ENCODE results near the gene HOXA6. TPM values are rescaled to one million over a fixed set of nuclear protein-coding genes. Genes with fewer than 3 reads are reported as not detected.

The HOXA6 gene
- total and polyA plus RNA-seq, 9 donors: 4.2 to 10.5 (median 5.6) TPM

DNA sequence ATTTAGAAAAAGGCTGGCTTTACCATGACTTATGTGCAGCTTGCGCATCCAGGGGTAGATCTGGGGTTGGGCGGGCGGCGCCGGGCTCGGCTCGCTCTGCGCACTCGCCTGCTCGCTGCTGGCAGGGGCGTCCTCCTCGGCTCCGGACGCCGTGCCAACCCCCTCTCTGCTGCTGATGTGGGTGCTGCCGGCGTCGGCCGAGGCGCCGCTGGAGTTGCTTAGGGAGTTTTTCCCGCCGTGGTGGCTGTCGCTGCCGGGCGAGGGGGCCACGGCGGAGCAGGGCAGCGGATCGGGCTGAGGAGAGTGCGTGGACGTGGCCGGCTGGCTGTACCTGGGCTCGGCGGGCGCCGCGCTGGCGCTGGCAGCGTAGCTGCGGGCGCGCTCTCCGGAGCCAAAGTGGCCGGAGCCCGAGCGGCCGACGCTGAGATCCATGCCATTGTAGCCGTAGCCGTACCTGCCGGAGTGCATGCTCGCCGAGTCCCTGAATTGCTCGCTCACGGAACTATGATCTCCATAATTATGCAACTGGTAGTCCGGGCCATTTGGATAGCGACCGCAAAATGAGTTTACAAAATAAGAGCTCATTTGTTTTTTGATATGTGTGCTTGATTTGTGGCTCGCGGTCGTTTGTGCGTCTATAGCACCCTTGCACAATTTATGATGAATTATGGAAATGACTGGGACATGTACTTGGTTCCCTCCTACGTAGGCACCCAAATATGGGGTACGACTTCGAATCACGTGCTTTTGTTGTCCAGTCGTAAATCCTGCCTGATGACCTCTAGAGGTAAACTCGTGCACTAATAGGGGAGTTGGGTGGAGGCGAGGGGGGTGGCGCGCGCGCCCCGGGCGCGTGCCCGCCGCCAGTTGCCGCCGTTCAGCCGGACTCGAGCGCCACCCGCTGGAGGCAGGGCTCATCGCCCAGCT, 4.3 kb downstream of the HOXA6 start, which contains the start of gene HOXA5:
Gene HOXA5 (minus strand): TSS at position 659 of the 927 bp plus-strand sequence. CDS start 74 bp downstream, at position 585.
- H3K4me3 ChIP-seq (ENCODE audit: low read length): peak within 1 kb of the TSS; percentile 54
- WGBS (ENCODE audit: insufficient coverage): 37% methylated on average over 78 of the region's 86 CpGs
- peaks cover 36% of the 10 kb centered on the region for H3K27me3 ChIP-seq (ENCODE audit: control insufficient read depth, insufficient read depth, low read length)
- peaks cover 40% of the 10 kb centered on the region for H3K36me3 ChIP-seq (ENCODE audit: control insufficient read depth, insufficient read depth, low read length)
- DNase-seq: peak; percentile 88
- H3K4me1 ChIP-seq (ENCODE audit: control insufficient read depth, insufficient read depth, low read length): peaks cover 58% of the 10 kb centered on the region
- no peaks in the 10 kb centered on the region for H3K9me3 ChIP-seq (replicated peaks; ENCODE audit: control insufficient read depth, low read depth, low read length)
- H3K27ac ChIP-seq (ENCODE audit: low read length): peak within 1 kb of the TSS; percentile 84

DNA sequence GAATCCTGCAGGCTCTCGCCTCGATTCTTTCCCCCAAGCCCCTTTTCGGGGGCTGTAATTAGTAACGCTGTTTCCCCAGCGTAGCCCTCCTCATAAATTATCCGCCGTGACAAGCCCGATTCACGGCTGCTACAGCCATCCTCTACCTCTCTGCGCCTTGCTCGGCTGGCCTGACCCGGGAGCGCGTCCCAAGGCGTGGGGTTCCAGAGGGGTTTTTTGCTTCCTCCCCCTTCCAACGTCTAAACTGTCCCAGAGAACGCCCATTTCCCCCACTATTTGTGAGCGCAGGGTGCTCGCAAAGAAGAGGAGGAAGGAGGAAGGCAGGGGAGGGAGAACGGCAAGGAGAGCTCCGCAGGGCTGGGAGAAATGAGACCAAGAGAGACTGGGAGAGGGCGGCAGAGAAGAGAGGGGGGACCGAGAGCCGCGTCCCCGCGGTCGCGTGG, 5.0 kb downstream of the HOXA6 start:
- H3K36me3 ChIP-seq (ENCODE audit: control insufficient read depth, insufficient read depth, low read length): peaks cover 40% of the 10 kb centered on the region
- peak overlapping the region; percentile 54 for H3K4me3 ChIP-seq (ENCODE audit: low read length)
- WGBS (ENCODE audit: insufficient coverage): 67% methylated on average over 20 of the region's 29 CpGs
- H3K9me3 ChIP-seq (replicated peaks; ENCODE audit: control insufficient read depth, low read depth, low read length): no peaks in the 10 kb centered on the region
- H3K27me3 ChIP-seq (ENCODE audit: control insufficient read depth, insufficient read depth, low read length): peaks cover 32% of the 10 kb centered on the region
- H3K27ac ChIP-seq (ENCODE audit: low read length): peak overlapping the region; percentile 84
- no peak for DNase-seq
- H3K4me1 ChIP-seq (ENCODE audit: control insufficient read depth, insufficient read depth, low read length): peaks cover 52% of the 10 kb centered on the region

DNA sequence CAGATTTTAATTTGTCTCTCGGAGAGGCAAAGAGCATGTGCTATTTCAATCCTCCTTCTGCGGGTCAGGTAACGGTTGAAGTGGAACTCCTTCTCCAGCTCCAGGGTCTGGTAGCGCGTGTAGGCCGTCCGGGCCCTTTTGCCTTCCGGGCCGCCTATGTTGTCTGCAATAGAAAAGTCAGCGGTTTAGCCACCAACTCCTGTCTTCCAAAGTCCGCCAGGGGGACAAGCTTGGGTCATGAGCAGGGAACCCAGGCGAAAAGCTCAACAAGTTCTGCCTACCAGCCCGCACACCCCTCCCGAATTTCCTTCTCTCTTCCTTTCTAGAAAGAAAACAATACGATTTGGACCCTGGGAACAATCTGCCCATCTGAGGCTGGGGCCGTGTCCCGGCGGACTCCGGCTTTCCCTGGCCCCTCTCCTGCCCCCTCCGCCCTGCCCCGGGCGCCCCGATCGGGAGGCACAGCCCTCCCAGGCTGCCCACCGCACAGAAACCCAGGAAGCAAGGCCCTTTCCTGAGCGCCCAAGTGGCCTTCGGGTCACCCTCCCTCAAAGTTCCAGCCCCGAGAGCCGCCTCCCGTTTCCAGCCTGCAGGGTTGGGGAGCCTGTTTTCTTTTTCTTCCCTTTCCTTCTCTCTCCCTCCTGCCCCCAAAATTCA, 5.5 kb downstream of the HOXA6 start:
- peaks cover 27% of the 10 kb centered on the region for H3K27me3 ChIP-seq (ENCODE audit: control insufficient read depth, insufficient read depth, low read length)
- H3K36me3 ChIP-seq (ENCODE audit: control insufficient read depth, insufficient read depth, low read length): peaks cover 40% of the 10 kb centered on the region
- peaks cover 47% of the 10 kb centered on the region for H3K4me1 ChIP-seq (ENCODE audit: control insufficient read depth, insufficient read depth, low read length)
- WGBS (ENCODE audit: insufficient coverage): 67% methylated on average over 28 of the region's 30 CpGs
- peak overlapping the region; percentile 84 for H3K27ac ChIP-seq (ENCODE audit: low read length)
- H3K9me3 ChIP-seq (replicated peaks; ENCODE audit: control insufficient read depth, low read depth, low read length): no peaks in the 10 kb centered on the region
- H3K4me3 ChIP-seq (ENCODE audit: low read length): peak overlapping the region; percentile 54
- DNase-seq: no peak

DNA sequence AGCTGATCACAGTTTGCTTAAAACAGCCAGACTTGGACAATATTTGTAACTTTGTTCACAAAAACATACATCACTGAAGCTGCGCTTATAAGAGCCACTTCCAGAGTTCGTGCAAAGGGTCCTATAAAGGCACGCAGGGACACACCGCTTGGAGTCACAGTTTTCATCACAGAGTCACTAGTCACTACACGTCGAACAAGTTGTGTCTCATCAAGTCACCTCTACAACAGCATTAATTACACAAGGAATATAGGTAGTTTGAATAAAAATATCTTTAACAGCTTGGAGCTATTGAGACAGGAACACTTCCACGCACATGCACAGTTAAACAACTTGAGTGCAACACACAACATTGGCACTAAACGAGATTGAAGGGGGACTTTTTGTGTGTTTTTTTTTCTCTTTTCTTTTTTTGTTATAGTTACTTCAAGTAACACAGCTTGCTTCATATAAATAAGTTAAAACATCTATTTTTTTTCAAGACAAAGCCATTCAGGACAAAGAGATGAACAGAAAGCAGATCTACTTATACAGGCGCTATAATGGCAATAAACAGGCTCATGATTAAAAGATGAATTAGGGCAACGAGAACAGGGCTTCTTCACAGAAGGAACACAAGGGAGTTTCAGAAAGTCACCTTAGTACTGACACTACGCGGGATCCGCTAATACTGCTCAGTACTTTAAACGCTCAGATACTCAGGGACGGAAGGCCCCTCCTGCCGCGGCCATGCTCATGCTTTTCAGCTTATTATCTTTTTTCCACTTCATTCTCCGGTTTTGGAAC, 6.2 kb downstream of the HOXA6 start:
- no peak for DNase-seq
- Histone ChIP-seq H3K36me3 (ENCODE audit: control insufficient read depth, insufficient read depth, low read length) (peaks cover 35% of the 10 kb centered on the region), H3K4me1 (ENCODE audit: control insufficient read depth, insufficient read depth, low read length) (peaks cover 47% of the 10 kb centered on the region), H3K9me3 (replicated peaks; ENCODE audit: control insufficient read depth, low read depth, low read length) (no peaks in the 10 kb centered on the region), H3K4me3 (ENCODE audit: low read length) (peak overlapping the region; percentile 54), H3K27ac (ENCODE audit: low read length) (peak overlapping the region; percentile 84), H3K27me3 (ENCODE audit: control insufficient read depth, insufficient read depth, low read length) (peaks cover 25% of the 10 kb centered on the region)
- WGBS (ENCODE audit: insufficient coverage): 79% methylated on average over 9 of the region's 18 CpGs

DNA sequence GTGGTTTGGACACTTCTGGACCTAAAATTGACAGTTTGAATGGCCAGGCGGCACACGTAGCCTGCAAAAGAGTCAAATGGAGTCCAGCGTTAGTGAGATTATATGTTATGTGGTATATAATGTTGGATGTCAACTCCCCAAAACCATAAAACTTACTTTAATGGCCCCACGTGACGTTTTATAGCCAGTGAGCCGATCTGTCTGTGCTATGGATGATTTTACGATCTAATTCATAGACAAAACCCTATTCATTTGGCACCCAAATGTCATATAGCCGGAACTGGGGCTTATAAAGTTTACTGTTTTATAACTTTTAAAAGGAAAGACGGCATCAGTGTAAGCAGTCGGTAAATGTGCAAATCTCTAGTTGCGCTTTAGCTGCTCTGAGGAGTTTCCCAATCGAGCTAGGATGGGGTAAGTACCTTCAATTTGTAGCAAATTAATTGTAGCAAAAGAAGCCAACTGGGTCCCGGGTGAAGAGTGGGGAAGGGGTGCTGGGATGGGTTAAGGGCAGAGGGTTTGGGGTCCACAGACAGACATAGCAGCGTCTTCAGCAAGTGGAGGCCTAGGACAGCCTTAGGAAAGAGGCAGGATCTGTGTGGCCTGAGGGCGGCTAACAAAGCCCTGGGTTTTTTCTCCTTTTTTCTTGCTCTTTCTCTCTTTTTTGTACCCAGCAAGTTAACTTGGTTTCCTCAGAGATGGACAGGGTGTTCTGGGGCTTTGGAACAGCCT, 7.3 kb downstream of the HOXA6 start:
- Histone ChIP-seq H3K4me3 (ENCODE audit: low read length) (peak overlapping the region; percentile 33), H3K27me3 (ENCODE audit: control insufficient read depth, insufficient read depth, low read length) (peaks cover 22% of the 10 kb centered on the region), H3K9me3 (replicated peaks; ENCODE audit: control insufficient read depth, low read depth, low read length) (no peaks in the 10 kb centered on the region), H3K27ac (ENCODE audit: low read length) (peak overlapping the region; percentile 83), H3K36me3 (ENCODE audit: control insufficient read depth, insufficient read depth, low read length) (peaks cover 35% of the 10 kb centered on the region), H3K4me1 (ENCODE audit: control insufficient read depth, insufficient read depth, low read length) (peaks cover 47% of the 10 kb centered on the region)
- DNase-seq: no peak
- WGBS (ENCODE audit: insufficient coverage): 75% methylated on average over 5 of the region's 15 CpGs

- Histone ChIP-seq H3K27me3 (ENCODE audit: control insufficient read depth, insufficient read depth, low read length) (peaks cover 15% of the 10 kb centered on the region), H3K4me3 (ENCODE audit: low read length) (peak overlapping the region; percentile 33), H3K4me1 (ENCODE audit: control insufficient read depth, insufficient read depth, low read length) (peaks cover 40% of the 10 kb centered on the region), H3K9me3 (replicated peaks; ENCODE audit: control insufficient read depth, low read depth, low read length) (no peaks in the 10 kb centered on the region), H3K27ac (ENCODE audit: low read length) (peak overlapping the region; percentile 83), H3K36me3 (ENCODE audit: control insufficient read depth, insufficient read depth, low read length) (peaks cover 27% of the 10 kb centered on the region)
- no peak for DNase-seq
- WGBS (ENCODE audit: insufficient coverage): 55% methylated on average over 50 of the region's 53 CpGs
Measured at GRCh38 chr7:27139334-27140125, 8.0 kb downstream of the HOXA6 start.

DNA sequence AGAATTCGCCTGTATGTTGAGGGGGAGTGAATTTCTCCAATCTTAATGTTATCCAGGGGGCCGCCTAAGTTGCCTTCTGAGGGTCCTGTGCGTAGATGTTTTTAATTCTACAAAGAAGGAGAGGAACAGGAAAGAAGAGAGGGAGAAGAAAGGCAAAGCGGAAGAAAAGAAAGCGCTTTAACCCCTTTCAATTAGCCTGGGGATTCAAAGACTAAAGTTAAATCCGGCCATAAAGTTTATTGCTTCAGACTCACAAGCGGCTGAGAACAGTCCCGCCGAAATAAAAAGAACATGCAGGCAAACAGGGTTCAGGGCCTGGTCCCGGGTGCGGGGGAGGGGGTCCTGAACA, 8.6 kb downstream of the HOXA6 start:
- no peak for DNase-seq
- H3K36me3 ChIP-seq (ENCODE audit: control insufficient read depth, insufficient read depth, low read length): peaks cover 21% of the 10 kb centered on the region
- H3K9me3 ChIP-seq (replicated peaks; ENCODE audit: control insufficient read depth, low read depth, low read length): no peaks in the 10 kb centered on the region
- H3K4me1 ChIP-seq (ENCODE audit: control insufficient read depth, insufficient read depth, low read length): peaks cover 38% of the 10 kb centered on the region
- H3K27ac ChIP-seq (ENCODE audit: low read length): peak overlapping the region; percentile 83
- peak overlapping the region; percentile 33 for H3K4me3 ChIP-seq (ENCODE audit: low read length)
- peaks cover 12% of the 10 kb centered on the region for H3K27me3 ChIP-seq (ENCODE audit: control insufficient read depth, insufficient read depth, low read length)
- 83% methylated on average over 2 of the region's 11 CpGs for WGBS (ENCODE audit: insufficient coverage)

DNA sequence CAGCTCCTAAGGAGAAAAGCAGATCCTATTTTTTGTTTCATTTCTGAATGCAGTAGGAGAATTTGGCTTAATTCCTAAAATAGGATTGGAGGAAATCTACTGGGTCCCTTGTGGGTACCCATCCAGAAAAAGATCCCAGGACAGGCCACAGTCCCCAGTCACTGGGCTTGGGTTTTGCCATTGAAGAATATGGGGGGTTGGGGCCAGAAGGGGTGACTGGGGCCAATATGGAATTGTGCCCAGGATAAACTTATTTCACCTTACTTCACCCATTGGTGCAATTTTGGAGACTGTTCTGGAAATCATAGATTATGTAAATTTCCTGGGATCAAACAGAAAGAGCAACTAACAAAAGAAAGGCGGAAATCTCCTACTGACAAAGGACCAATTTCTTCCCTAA, 9.1 kb downstream of the HOXA6 start:
- peaks cover 19% of the 10 kb centered on the region for H3K36me3 ChIP-seq (ENCODE audit: control insufficient read depth, insufficient read depth, low read length)
- H3K4me3 ChIP-seq (ENCODE audit: low read length): no peak overlapping the region
- no peak for DNase-seq
- peaks cover 10% of the 10 kb centered on the region for H3K27me3 ChIP-seq (ENCODE audit: control insufficient read depth, insufficient read depth, low read length)
- no peaks in the 10 kb centered on the region for H3K9me3 ChIP-seq (replicated peaks; ENCODE audit: control insufficient read depth, low read depth, low read length)
- WGBS (ENCODE audit: insufficient coverage): no CpG with 5 or more reads among the region's 1 CpG
- peak overlapping the region; percentile 83 for H3K27ac ChIP-seq (ENCODE audit: low read length)
- H3K4me1 ChIP-seq (ENCODE audit: control insufficient read depth, insufficient read depth, low read length): peaks cover 41% of the 10 kb centered on the region
